Dendritic cell treated with granulocyte-macrophage colony-stimulating factor and Interleukin-4, amounts not matched to agents 40 ng/mL and 50 ng/mL, for 4 days (primary cell): ENCODE data around the gene GAN.

Source experiments
- H3K27ac Mint-ChIP-seq: one replicate; pipeline ENCODE4 v1.8.0; 2022; ENCODE audit warnings: mild to moderate bottlenecking, mixed read lengths
- H3K27me3 Mint-ChIP-seq: one replicate; pipeline ENCODE4 v1.8.0; 2022; ENCODE audit warnings: mild to moderate bottlenecking, mixed read lengths
- H3K36me3 Mint-ChIP-seq: one replicate; pipeline ENCODE4 v1.8.0; 2022; ENCODE audit warnings: low read depth, mixed read lengths
- H3K4me1 Mint-ChIP-seq: one replicate; pipeline ENCODE4 v1.8.0; 2022; ENCODE audit warnings: low read depth, mixed read lengths
- H3K4me3 Mint-ChIP-seq: one replicate; pipeline ENCODE4 v1.8.0; 2022; ENCODE audit warnings: mild to moderate bottlenecking, moderate library complexity, mixed read lengths
- H3K9me3 Mint-ChIP-seq: one replicate; pipeline ENCODE4 v1.8.0; 2022; ENCODE audit warnings: mixed read lengths
- intact Hi-C: fragments of 100-400 bp; cut with micrococcal nuclease; formaldehyde crosslinking; loops from one replicate; pipeline ENCODE4 v1.15.0; 2022

Gene GAN

GRCh38 chr16:81350306-81350615, 35.5 kb downstream of the GAN start:
- peaks cover 9% of the 10 kb centered on the region for H3K36me3 Mint-ChIP-seq
- H3K4me3 Mint-ChIP-seq: no peak overlapping the region
- no peak overlapping the region for H3K27ac Mint-ChIP-seq
- intact Hi-C loops: no loop called here
- no peaks in the 10 kb centered on the region for H3K4me1 Mint-ChIP-seq
- peaks cover 22% of the 10 kb centered on the region for H3K9me3 Mint-ChIP-seq
- H3K27me3 Mint-ChIP-seq: no peaks in the 10 kb centered on the region

- Mint-ChIP-seq H3K27me3 (no peaks in the 10 kb centered on the region), H3K27ac (no peak overlapping the region), H3K36me3 (peaks cover 17% of the 10 kb centered on the region), H3K9me3 (no peaks in the 10 kb centered on the region), H3K4me3 (no peak overlapping the region), H3K4me1 (no peaks in the 10 kb centered on the region)
- intact Hi-C loops: no loop called here
Observed at GRCh38 chr16:81353895-81354294, 39.1 kb downstream of the GAN start.

GRCh38 chr16:81357711-81358260, 43.0 kb downstream of the GAN start:
- H3K9me3 Mint-ChIP-seq: no peaks in the 10 kb centered on the region
- no peaks in the 10 kb centered on the region for H3K27me3 Mint-ChIP-seq
- H3K4me1 Mint-ChIP-seq: no peaks in the 10 kb centered on the region
- no peak overlapping the region for H3K4me3 Mint-ChIP-seq
- no peak overlapping the region for H3K27ac Mint-ChIP-seq
- peaks cover 40% of the 10 kb centered on the region for H3K36me3 Mint-ChIP-seq
- intact Hi-C loops: no loop called here

- Mint-ChIP-seq H3K4me3 (no peak overlapping the region), H3K4me1 (no peaks in the 10 kb centered on the region), H3K9me3 (no peaks in the 10 kb centered on the region), H3K27me3 (no peaks in the 10 kb centered on the region), H3K36me3 (peaks cover 50% of the 10 kb centered on the region), H3K27ac (no peak overlapping the region)
- intact Hi-C loops: no loop called here
Observed at GRCh38 chr16:81358860-81359259, 44.1 kb downstream of the GAN start.

GRCh38 chr16:81360135-81360534, 45.4 kb downstream of the GAN start:
- intact Hi-C loops: no loop called here
- Mint-ChIP-seq H3K4me1 (no peaks in the 10 kb centered on the region), H3K27ac (no peak overlapping the region), H3K27me3 (no peaks in the 10 kb centered on the region), H3K4me3 (no peak overlapping the region), H3K36me3 (peaks cover 62% of the 10 kb centered on the region), H3K9me3 (no peaks in the 10 kb centered on the region)

DNA sequence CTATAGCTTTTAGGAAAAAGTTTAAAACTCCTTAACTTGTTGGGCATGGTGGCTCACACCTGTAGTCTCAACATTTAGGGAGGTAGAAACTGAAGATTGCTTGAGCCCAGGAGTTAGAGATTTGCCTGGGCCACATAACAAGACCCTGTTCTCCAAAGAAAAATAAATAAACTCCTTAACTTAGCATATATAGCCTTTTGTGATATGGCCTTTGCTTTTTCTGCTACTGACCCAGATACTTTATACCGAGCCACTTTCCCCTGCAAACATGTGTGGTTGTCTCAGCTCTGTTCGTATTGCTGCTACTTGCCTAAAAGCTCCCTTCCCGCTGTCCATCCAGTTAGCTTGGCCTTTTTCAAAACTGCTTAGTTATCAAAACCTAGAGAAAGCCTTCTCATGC, 51.0 kb downstream of the GAN start:
- Mint-ChIP-seq H3K9me3 (no peaks in the 10 kb centered on the region), H3K4me1 (no peaks in the 10 kb centered on the region), H3K36me3 (peaks cover 73% of the 10 kb centered on the region), H3K4me3 (no peak overlapping the region), H3K27me3 (no peaks in the 10 kb centered on the region), H3K27ac (no peak overlapping the region)
- intact Hi-C loops: loop anchor here (1.0 to 5.0 kb wide), 2 partner anchors 358 to 372 kb away; no protein-coding TSS in a partner anchor

DNA sequence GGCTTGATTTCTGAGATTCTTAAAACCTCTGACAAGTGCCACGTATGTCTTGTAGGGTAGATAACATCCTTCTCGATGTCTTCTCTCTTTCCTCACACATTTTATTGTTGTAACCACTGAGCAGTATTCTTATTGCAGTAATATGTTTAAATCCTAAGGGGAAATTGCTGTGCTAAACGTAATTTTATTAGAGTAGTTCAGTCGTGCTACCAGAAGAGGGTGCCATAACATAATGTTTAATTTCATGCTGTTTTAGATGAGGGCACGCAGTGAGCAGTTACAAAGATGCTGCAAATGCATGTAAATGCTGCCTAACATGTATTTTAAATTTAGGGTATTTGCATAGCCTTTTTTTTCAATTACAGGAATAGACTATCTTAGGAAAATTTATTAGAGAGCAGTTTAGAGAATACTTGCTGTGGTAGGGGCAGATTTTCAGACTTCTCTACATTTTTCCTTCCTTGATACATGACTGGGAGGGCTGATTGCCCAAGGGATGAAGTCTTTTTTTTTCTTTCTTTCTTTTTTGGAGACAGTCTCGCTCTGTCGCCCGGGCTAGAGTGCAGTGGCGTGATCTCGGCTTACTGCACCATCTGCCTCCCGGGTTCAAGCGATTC, 51.7 kb downstream of the GAN start:
- Mint-ChIP-seq H3K4me3 (no peak overlapping the region), H3K36me3 (peaks cover 77% of the 10 kb centered on the region), H3K9me3 (no peaks in the 10 kb centered on the region), H3K27me3 (no peaks in the 10 kb centered on the region), H3K27ac (no peak overlapping the region), H3K4me1 (no peaks in the 10 kb centered on the region)
- intact Hi-C loops: loop anchor here (1.0 to 5.0 kb wide), 2 partner anchors 357 to 371 kb away; no protein-coding TSS in a partner anchor

- Mint-ChIP-seq H3K27me3 (no peaks in the 10 kb centered on the region), H3K4me3 (no peak overlapping the region), H3K9me3 (no peaks in the 10 kb centered on the region), H3K36me3 (peaks cover 73% of the 10 kb centered on the region), H3K4me1 (no peaks in the 10 kb centered on the region), H3K27ac (no peak overlapping the region)
- intact Hi-C loops: loop anchor here (5.0 kb wide), 1 partner anchor 369 kb away; no protein-coding TSS in a partner anchor
Observed at GRCh38 chr16:81367821-81368220, 53.1 kb downstream of the GAN start.

- Mint-ChIP-seq H3K27me3 (no peaks in the 10 kb centered on the region), H3K4me1 (no peaks in the 10 kb centered on the region), H3K9me3 (no peaks in the 10 kb centered on the region), H3K27ac (no peak overlapping the region), H3K36me3 (peaks cover 59% of the 10 kb centered on the region), H3K4me3 (no peak overlapping the region)
- intact Hi-C loops: loop anchor here (5.0 kb wide), 2 partner anchors 367 to 517 kb away; no protein-coding TSS in a partner anchor
Observed at GRCh38 chr16:81369888-81370504, 55.2 kb downstream of the GAN start.

DNA sequence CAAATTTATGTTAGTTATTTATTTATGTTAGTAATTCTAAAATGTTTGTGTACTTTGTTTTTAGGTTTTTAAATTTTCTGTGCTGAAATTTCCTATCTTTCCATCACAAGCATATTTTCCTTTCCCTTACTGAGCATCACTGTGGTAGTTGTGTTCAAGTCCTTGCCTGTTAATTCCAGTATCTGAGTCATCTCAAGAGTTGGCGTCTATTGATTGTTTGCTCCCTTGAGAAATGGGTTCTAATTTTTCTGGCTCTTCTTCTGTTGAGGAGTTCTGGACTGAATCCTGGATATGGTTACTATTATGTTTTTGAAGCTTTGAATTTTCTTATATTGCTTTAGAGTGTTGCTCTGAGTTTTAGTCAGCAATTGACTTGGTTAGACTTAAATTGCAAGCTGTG, 56.3 kb downstream of the GAN start:
- Mint-ChIP-seq H3K36me3 (peaks cover 51% of the 10 kb centered on the region), H3K27ac (no peak overlapping the region), H3K27me3 (no peaks in the 10 kb centered on the region)

DNA sequence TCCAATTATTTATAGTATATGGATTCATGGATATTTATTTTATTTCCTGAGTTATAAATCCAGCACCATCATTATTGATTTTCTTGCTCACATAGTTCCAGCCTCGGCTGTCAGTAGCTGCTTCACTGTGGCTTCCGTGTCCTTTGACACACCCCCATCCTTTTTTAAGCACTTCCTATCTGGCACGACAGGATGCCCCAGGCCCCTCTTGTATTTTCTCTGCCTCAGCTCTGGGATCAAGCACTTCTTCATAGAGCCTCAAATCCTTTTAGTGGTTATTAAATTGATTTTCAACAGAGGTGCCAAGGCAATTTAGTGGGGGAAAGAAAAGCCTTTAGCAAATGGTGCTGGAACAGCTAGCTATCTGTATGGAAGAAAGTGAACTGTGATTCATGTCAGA, 59.8 kb downstream of the GAN start:
- Mint-ChIP-seq H3K4me1 (no peaks in the 10 kb centered on the region), H3K4me3 (no peak overlapping the region), H3K36me3 (peaks cover 59% of the 10 kb centered on the region), H3K27ac (no peak overlapping the region), H3K9me3 (no peaks in the 10 kb centered on the region), H3K27me3 (no peaks in the 10 kb centered on the region)
- intact Hi-C loops: loop anchor here (5.0 kb wide), 1 partner anchor 513 kb away; no protein-coding TSS in a partner anchor

More for the DNA sequence above, 56.3 kb downstream of the GAN start:
- no peaks in the 10 kb centered on the region for H3K9me3 Mint-ChIP-seq
- H3K4me1 Mint-ChIP-seq: no peaks in the 10 kb centered on the region
- no peak overlapping the region for H3K4me3 Mint-ChIP-seq
- intact Hi-C loops: loop anchor here (5.0 kb wide), 1 partner anchor 516 kb away; no protein-coding TSS in a partner anchor

GRCh38 chr16:81376880-81377279, 62.1 kb downstream of the GAN start:
- intact Hi-C loops: no loop called here
- Mint-ChIP-seq H3K27ac (no peak overlapping the region), H3K27me3 (no peaks in the 10 kb centered on the region), H3K4me3 (no peak overlapping the region), H3K36me3 (peaks cover 38% of the 10 kb centered on the region), H3K9me3 (no peaks in the 10 kb centered on the region), H3K4me1 (no peaks in the 10 kb centered on the region)

GRCh38 chr16:81378049-81378448, 63.3 kb downstream of the GAN start:
- H3K9me3 Mint-ChIP-seq: no peaks in the 10 kb centered on the region
- H3K4me1 Mint-ChIP-seq: no peaks in the 10 kb centered on the region
- H3K27ac Mint-ChIP-seq: no peak overlapping the region
- H3K4me3 Mint-ChIP-seq: no peak overlapping the region
- intact Hi-C loops: no loop called here
- H3K36me3 Mint-ChIP-seq: peaks cover 35% of the 10 kb centered on the region
- H3K27me3 Mint-ChIP-seq: no peaks in the 10 kb centered on the region

- Mint-ChIP-seq H3K27ac (no peak overlapping the region), H3K4me1 (no peaks in the 10 kb centered on the region), H3K9me3 (no peaks in the 10 kb centered on the region), H3K27me3 (no peaks in the 10 kb centered on the region), H3K36me3 (peaks cover 27% of the 10 kb centered on the region), H3K4me3 (no peak overlapping the region)
- intact Hi-C loops: no loop called here
Observed at GRCh38 chr16:81380932-81381331, 66.2 kb downstream of the GAN start.
